Left lung (tissue), 10 donors: ENCODE results near the gene MARK1. TPM values are rescaled to one million over a fixed set of nuclear protein-coding genes. Genes with fewer than 3 reads are reported as not detected.

Source experiments
- ATAC-seq: fragments of 200-7000 bp; cut with Tn5 transposase; one replicate; pipeline ENCODE4 v1.9.1; 2020; ENCODE audit warnings: moderate library complexity
- DNase-seq, 4 donors: peaks; one replicate each; pipeline ENCODE4 v3.0.0-alpha.2; 2013 to 2020
- H3K27ac ChIP-seq, 2 donors: fragments of 200-600 bp; sonication (generic) in 1 of 2; one replicate each; pipeline versions ENCODE4 v1.5.0 to v1.8.0; 2020 to 2021
- H3K27me3 ChIP-seq, 2 donors: fragments of 200-600 bp; sonication (generic) in 1 of 2; one replicate each; pipeline versions ENCODE4 v1.5.0 to v1.8.0; 2020 to 2021
- H3K36me3 ChIP-seq, 2 donors: fragments of 200-600 bp; sonication (generic) in 1 of 2; one replicate each; pipeline versions ENCODE4 v1.5.0 to v1.8.0; 2020 to 2021
- H3K4me1 ChIP-seq, 2 donors: fragments of 200-600 bp; one replicate each; pipeline ENCODE4 v1.8.0; 2021
- H3K4me3 ChIP-seq, 2 donors: fragments of 200-600 bp; sonication (generic) in 1 of 2; one replicate each; pipeline versions ENCODE4 v1.5.0 to v1.8.0; 2020 to 2021; ENCODE audit warnings: mild to moderate bottlenecking in 1 of 2
- H3K9me3 ChIP-seq, 2 donors: fragments of 200-600 bp; sonication (generic) in 1 of 2; one replicate each; pipeline versions ENCODE4 v1.5.0 to v1.8.0; 2020 to 2021
- CTCF ChIP-seq, 2 donors: fragments of 200-600 bp; sonication (generic) in 1 of 2; IDR thresholded peaks; one replicate each; pipeline versions ENCODE4 v1.5.0 to v1.8.0; 2021; ENCODE audit warnings: antibody characterized with exemption in 2 of 2
- intact Hi-C, 2 donors: fragments of 100-400 bp; cut with DNase I; formaldehyde crosslinking; loops; one replicate each; pipeline versions ENCODE4 v1.11.2 to v1.14.2; 2022
- polyA plus RNA-seq, 6 donors: library from polyadenylated mRNA; unstranded; fragments of 120-200 nt; gene quantifications; one replicate each; pipeline ENCODE4 v1.2.1, GENCODE V29; 2013; ENCODE audit not compliant: insufficient read length in 6 of 6
- total RNA-seq, 2 donors: library from RNA; stranded (reverse); fragmentation: NEBNext Ultra II Directional; extraction: Animal tissue kit (Norgen Biotek cat#: 25700); gene quantifications; one replicate each; pipeline ENCODE4 v1.2.1, GENCODE V29; 2021
- donor health status: DM: no; HTN: yes; CAD: no.
- donor health status: DM: no; HTN: no; CAD: no.

MARK1 gene
- total and polyA plus RNA-seq, 8 donors = 3.1 to 9.7 (median 8.6) TPM

GRCh38 chr1:220703305-220703704 is 175.4 kb downstream of the MARK1 start:
- no peak for ATAC-seq
- Histone ChIP-seq H3K36me3 (no peaks in the 10 kb centered on the region), H3K4me1 (no peaks in the 10 kb centered on the region), H3K4me3 (no peak overlapping the region), H3K9me3 (no peaks in the 10 kb centered on the region), H3K27ac (no peak overlapping the region), H3K27me3 (no peaks in the 10 kb centered on the region)
- no peak for TF ChIP-seq CTCF (IDR thresholded peaks at IDR 0.05)
- intact Hi-C loops = no loop called here
- no peak for DNase-seq

GRCh38 chr1:220705782-220706181 is 177.8 kb downstream of the MARK1 start:
- intact Hi-C loops = no loop called here
- Histone ChIP-seq H3K4me3 (no peak overlapping the region), H3K27ac (no peak overlapping the region), H3K4me1 (no peaks in the 10 kb centered on the region), H3K27me3 (no peaks in the 10 kb centered on the region), H3K36me3 (no peaks in the 10 kb centered on the region), H3K9me3 (no peaks in the 10 kb centered on the region)
- DNase-seq (no peak), ATAC-seq (no peak)
- TF ChIP-seq CTCF (IDR thresholded peaks at IDR 0.05) = no peak

GRCh38 chr1:220706480-220706879 is 178.5 kb downstream of the MARK1 start:
- DNase-seq (no peak), ATAC-seq (no peak)
- Histone ChIP-seq H3K4me1 (no peaks in the 10 kb centered on the region), H3K27ac (no peak overlapping the region), H3K27me3 (no peaks in the 10 kb centered on the region), H3K36me3 (no peaks in the 10 kb centered on the region), H3K9me3 (no peaks in the 10 kb centered on the region), H3K4me3 (no peak overlapping the region)
- no peak for TF ChIP-seq CTCF (IDR thresholded peaks at IDR 0.05)
- intact Hi-C loops = no loop called here

- Histone ChIP-seq H3K27me3 (no peaks in the 10 kb centered on the region), H3K27ac (no peak overlapping the region), H3K4me3 (no peak overlapping the region), H3K9me3 (no peaks in the 10 kb centered on the region), H3K36me3 (no peaks in the 10 kb centered on the region), H3K4me1 (no peaks in the 10 kb centered on the region)
- intact Hi-C loops = no loop called here
- DNase-seq (peak in 1 of 4 donors; percentile 61), ATAC-seq (no peak)
- TF ChIP-seq CTCF (IDR thresholded peaks at IDR 0.05) = no peak
These were observed 179.2 kb downstream of the MARK1 start for GRCh38 chr1:220707160-220707559.

GRCh38 chr1:220708244-220708643 is 180.3 kb downstream of the MARK1 start:
- Histone ChIP-seq H3K27ac (no peak overlapping the region), H3K27me3 (no peaks in the 10 kb centered on the region), H3K4me1 (no peaks in the 10 kb centered on the region), H3K4me3 (no peak overlapping the region), H3K36me3 (no peaks in the 10 kb centered on the region), H3K9me3 (no peaks in the 10 kb centered on the region)
- intact Hi-C loops = no loop called here
- ATAC-seq (no peak), DNase-seq (no peak)
- TF ChIP-seq CTCF (IDR thresholded peaks at IDR 0.05) = no peak
